Measurements from ENCODE around the gene MCM3. TPM values are rescaled to one million over a fixed set of nuclear protein-coding genes. Genes with fewer than 3 reads are reported as not detected.

Gene MCM3
- polyA plus RNA-seq, 1 donor from 2014 or later, result 8.6 TPM

GRCh38 chr6:52215787-52216186, 68.8 kb downstream of the MCM3 start:
- Histone ChIP-seq H4K20me1 (ENCODE audit: insufficient read depth) (no peaks in the 10 kb centered on the region), H3K9ac (ENCODE audit: low read length) (no peak overlapping the region), H3K4me3 (ENCODE audit: low read length) (no peak overlapping the region), H3K9me2 (ENCODE audit: insufficient read depth, low read length) (no peaks in the 10 kb centered on the region), H3K27ac (ENCODE audit: low read length) (no peak overlapping the region), H3K27me3 (ENCODE audit: insufficient read depth, low read depth, low read length) (no peaks in the 10 kb centered on the region), H3K79me2 (replicated peaks; ENCODE audit: insufficient read depth, low read length) (no peaks in the 10 kb centered on the region), H3F3A (ENCODE audit: insufficient read depth, low read length, poor library complexity, severe bottlenecking) (no peaks in the 10 kb centered on the region), H2AFZ (ENCODE audit: low read depth, low read length) (no peak overlapping the region), H3K36me3 (ENCODE audit: insufficient read depth, low read length) (no peaks in the 10 kb centered on the region), H3K9me3 (ENCODE audit: low read length) (no peaks in the 10 kb centered on the region), H3K4me2 (ENCODE audit: low read length) (no peak overlapping the region)
- TF ChIP-seq CTCF (IDR thresholded peaks at IDR 0.05; ENCODE audit: poor library complexity, severe bottlenecking), result no peak
- TF ChIP-seq EZH2 (IDR thresholded peaks at IDR 0.05; ENCODE audit: borderline replicate concordance, insufficient read depth, low read length, poor library complexity, severe bottlenecking), result no peak
- no peak for TF ChIP-seq RAD21 (conservative IDR thresholded peaks at IDR 0.05)
- no peak for TF ChIP-seq POLR2AphosphoS5 (IDR thresholded peaks at IDR 0.05)
- no peak for TF ChIP-seq TAF1 (IDR thresholded peaks at IDR 0.05; ENCODE audit: low read depth)
- no peak for TF ChIP-seq SMC3 (conservative IDR thresholded peaks at IDR 0.05; ENCODE audit: poor library complexity)
- no peak for TF ChIP-seq EP300 (conservative IDR thresholded peaks at IDR 0.05; ENCODE audit: poor library complexity, severe bottlenecking)
- no peak for TF ChIP-seq REST (IDR thresholded peaks at IDR 0.05; ENCODE audit: borderline replicate concordance)
- no peak for TF ChIP-seq MXI1 (conservative IDR thresholded peaks at IDR 0.05; ENCODE audit: poor library complexity, severe bottlenecking)

Other genes starting within 250 kb of the MCM3 start
- gene PKHD1, start 197.1 kb downstream of the MCM3 start, polyA plus RNA-seq, result not detected in 2 replicates
- not detected in 2 replicates for gene IL17A, start 98.4 kb downstream of the MCM3 start, polyA plus RNA-seq
- gene IL17F, start 40.2 kb downstream of the MCM3 start, polyA plus RNA-seq, result not detected in 2 replicates
- gene PAQR8, start 77.4 kb upstream of the MCM3 start, polyA plus RNA-seq, result 1.8 TPM in 2 replicates
- 173 and 234 TPM in 2 replicates for gene EFHC1, start 135.6 kb upstream of the MCM3 start, polyA plus RNA-seq